GM12878 (cell line): ENCODE data around the gene POLR2L. TPM values are rescaled to one million over a fixed set of nuclear protein-coding genes. Genes with fewer than 3 reads are reported as not detected.

Source experiments
- ATAC-seq: fragments of 200-7000 bp; cut with Tn5 transposase; 3 replicates; pipeline ENCODE4 v1.9.1; 2020; ENCODE audit warnings: mild to moderate bottlenecking, moderate library complexity
- BruUV-seq: library from RNA; stranded (reverse); fragments of 400-500 nt; replicated peaks from 2 replicates; lab custom pipeline; 2021; lab: Mats Ljungman, UMichigan
- CTCF ChIA-PET: fragments of 300-600 bp; sonication (Branson Sonifier 250); formaldehyde crosslinking; extraction: SDS; loops from one replicate; lab custom pipeline; 2021; ENCODE audit warnings: inconsistent platforms; lab: Yijun Ruan, JAX
- POLR2A ChIA-PET: fragments of 350-600 bp; formaldehyde crosslinking; extraction: SDS; loops from one replicate; lab custom pipeline; 2021; ENCODE audit warnings: inconsistent platforms; lab: Charles Lee
- RAD21 ChIA-PET: fragments of 300-600 bp; sonication (Branson Sonifier 250); formaldehyde crosslinking; loops from one replicate; lab custom pipeline; 2023; ENCODE audit warnings: antibody characterized with exemption; ENCODE audit not compliant: unreplicated experiment; lab: Charles Lee
- SMC1A ChIA-PET: fragments of 300-600 bp; sonication (Branson Sonifier 250); formaldehyde crosslinking; loops from one replicate; lab custom pipeline; 2023; ENCODE audit not compliant: unreplicated experiment, uncharacterized antibody; lab: Charles Lee
- DNase-seq: peaks from one replicate; pipeline ENCODE4 v3.0.0-alpha.2; 2011; ENCODE audit warnings: low read depth, low spot score
- FAIRE-seq: peaks from 3 replicates; lab custom pipeline; 2011; peaks lifted over from hg19 to GRCh38; lab: Jason Lieb, UNC
- H2AFZ ChIP-seq: 2 replicates; pipeline ENCODE4 v1.6.0; 2011; ENCODE audit warnings: low read depth, low read length, control low read depth; ENCODE audit not compliant: control insufficient read depth
- H3K27ac ChIP-seq: 2 replicates; pipeline ENCODE4 v1.5.1; 2011; ENCODE audit warnings: control low read depth; ENCODE audit not compliant: control insufficient read depth, insufficient read depth
- H3K27me3 ChIP-seq, 2 experiments: replicated peaks in 1 of 2; 2 replicates each; pipeline versions ENCODE4 v1.6.0 to v1.6.1; 2011; ENCODE audit warnings: low read length in 1 of 2; ENCODE audit not compliant: control insufficient read depth in 2 of 2, insufficient read depth in 2 of 2
- H3K36me3 ChIP-seq, 2 experiments: 2 replicates each; pipeline ENCODE4 v1.5.1; 2011; ENCODE audit warnings: low read length in 1 of 2; ENCODE audit not compliant: control insufficient read depth in 2 of 2, insufficient read depth in 2 of 2
- H3K4me1 ChIP-seq: 2 replicates; pipeline ENCODE4 v1.6.1; 2011; ENCODE audit warnings: mild to moderate bottlenecking, low read length, moderate library complexity, mixed read lengths; ENCODE audit not compliant: control insufficient read depth, insufficient read depth
- H3K4me2 ChIP-seq: 2 replicates; pipeline ENCODE4 v1.6.0; 2011; ENCODE audit warnings: control low read depth; ENCODE audit not compliant: control insufficient read depth, insufficient read depth
- H3K4me3 ChIP-seq: fragments of 200-600 bp; sonication (generic); 2 replicates; pipeline ENCODE4 v1.5.1; 2016
- H3K79me2 ChIP-seq: 2 replicates; pipeline ENCODE4 v1.6.0; 2011; ENCODE audit warnings: low read length; ENCODE audit not compliant: control insufficient read depth, insufficient read depth
- H3K9ac ChIP-seq: 2 replicates; pipeline ENCODE4 v1.8.0; 2011; ENCODE audit warnings: low read length, control low read depth, mixed read lengths; ENCODE audit not compliant: control insufficient read depth, insufficient read depth
- H3K9me3 ChIP-seq: replicated peaks from 3 replicates; pipeline ENCODE4 v1.5.1; 2011; ENCODE audit warnings: mild to moderate bottlenecking, low read length; ENCODE audit not compliant: control insufficient read depth, insufficient read depth
- H4K20me1 ChIP-seq: 2 replicates; pipeline ENCODE4 v1.6.0; 2011; ENCODE audit not compliant: control insufficient read depth, insufficient read depth
- BMI1 ChIP-seq: fragments of 450-650 bp; IDR thresholded peaks from 2 replicates; pipeline ENCODE4 v1.6.1; 2016; ENCODE audit warnings: mild to moderate bottlenecking, moderate library complexity, borderline replicate concordance
- FOXM1 ChIP-seq: IDR thresholded peaks from 2 replicates; pipeline ENCODE4 v1.6.1; 2012; ENCODE audit warnings: low read depth, mild to moderate bottlenecking, inconsistent platforms, low read length, moderate library complexity
- ZBTB4 ChIP-seq: fragments of 450-650 bp; formaldehyde crosslinking; IDR thresholded peaks from 2 replicates; pipeline ENCODE4 v1.4.0; 2022; ENCODE audit warnings: mild to moderate bottlenecking, moderate library complexity
- WGBS: methylation state at CpG from one replicate; pipeline ENCODE4 v1.1.6; 2016; ENCODE audit warnings: low lambda C conversion rate; ENCODE audit not compliant: insufficient replicate concordance, insufficient coverage; ENCODE audit errors: missing lambda C conversion rate; 5-methylcytosine and 5-hydroxymethylcytosine counted together
- in situ Hi-C: fragments of 300-500 bp; cut with MboI; formaldehyde crosslinking; loops from 9 replicates; pipeline ENCODE4 v1.14.3; 2018; ENCODE audit warnings: mixed read lengths
- intact Hi-C: fragments of 100-400 bp; cut with micrococcal nuclease; formaldehyde crosslinking; loops from one replicate; pipeline ENCODE4 v1.14.2; 2022; ENCODE audit not compliant: unreplicated experiment
- polyA plus RNA-seq, 11 experiments: library from polyadenylated mRNA; depleted of rRNA in 4 of 11; unstranded in 6 of 11; stranded (reverse) in 5 of 11; fragments of >200 nt; fragmentation: Nextera tagmentation in 4 of 11; fragmentation: Illumina TruSeq in 1 of 11; extraction: Ambion mirVana in 4 of 11; extraction: Trizol in 1 of 11; gene quantifications; 1 replicate in 1 of 11; 2 replicates in 10 of 11; pipeline versions ENCODE4 v1.2.1 to v1.2.3, GENCODE V29; 2011 to 2016; ENCODE audit warnings: inconsistent platforms in 2 of 11, missing spikeins in 2 of 11, low read depth in 1 of 11
- total RNA-seq, 4 experiments: library from RNA; depleted of rRNA in 3 of 4; stranded (reverse); fragments of >200 nt in 3 of 4; fragmentation: Illumina TruSeq in 1 of 4; extraction: Trizol in 1 of 4; gene quantifications; 2 replicates each; pipeline versions ENCODE4 v1.2.1 to v1.2.3, GENCODE V29; 2013 to 2021

Gene POLR2L
- total and polyA plus RNA-seq, 10 of the 15 experiments (the other 5 are each of a cell fraction or from before 2014, with no cell fraction given) = 23.1 to 497 (median 125) TPM

- TF ChIP-seq ZBTB4 (CRISPR knock-in tag) = no peak
- TF ChIP-seq FOXM1 = no peak
These were observed 21.8 kb upstream of the POLR2L start (continued) for GRCh38 chr11:863910-864827.

- POLR2A ChIA-PET = no interaction called here
- Histone ChIP-seq H3K4me3 (no peak overlapping the region), H3K9me3 (no peaks in the 10 kb centered on the region), H3K9ac (no peak overlapping the region), H4K20me1 (no peaks in the 10 kb centered on the region), H3K4me1 (no peaks in the 10 kb centered on the region), H3K79me2 (no peaks in the 10 kb centered on the region), H3K27me3 (no peaks in the 10 kb centered on the region), H3K36me3 (no peaks in the 10 kb centered on the region)
- CTCF ChIA-PET = no interaction called here
- SMC1A ChIA-PET = no interaction called here
- in situ Hi-C loops = no loop called here
- no TSS peak for BruUV-seq
- DNase-seq = no peak
- TF ChIP-seq BMI1 (no peak), FOXM1 (no peak)
- TF ChIP-seq, all 136 proteins: peak for 0
- 56% methylated on average over 24 of the region's 24 CpGs for WGBS
- H2AFZ ChIP-seq = no peak overlapping the region
- intact Hi-C loops = no loop called here
- H3K27ac ChIP-seq = no peak overlapping the region
- RAD21 ChIA-PET = no interaction called here
- FAIRE-seq (no peak), ATAC-seq (no peak)
- H3K4me2 ChIP-seq = no peak overlapping the region
These were observed 20.9 kb upstream of the POLR2L start for GRCh38 chr11:863023-863909.
